Inflammatory macrophage (primary cell): ENCODE data around the gene C12orf50.
"Not testable (repeated sequence)": the region's sequence is repeated elsewhere in the genome, so short reads cannot be mapped to it uniquely, and the experiment has no call there.

Experiments
- DNase-seq, 2 donors: peaks; one replicate each; pipeline ENCODE4 v3.0.0-alpha.2; 2020 to 2022
- total RNA-seq, 18 experiments: gene quantifications; one replicate each; lab custom pipeline; 2026; ENCODE audit warnings: mixed read lengths in 6 of 18, inconsistent platforms in 2 of 18; lab: John Stamatoyannopoulos, UW

Gene C12orf50
- total RNA-seq = 0 to 0.38 (median 0.04) reads per million in 18 experiments

- DNase-seq = no peak
Observed at GRCh38 chr12:88029093-88029665, at the start of gene C12orf50. TSS of gene C12orf50 (minus strand) at chr12:88029401. CDS start at chr12:88026962, 2,439 bp downstream.

- no peak for DNase-seq
Observed at GRCh38 chr12:88067301-88067700, 38.1 kb upstream of the C12orf50 start.

GRCh38 chr12:88063375-88063774 lies 34.2 kb upstream of the C12orf50 start:
- DNase-seq = no peak

DNA sequence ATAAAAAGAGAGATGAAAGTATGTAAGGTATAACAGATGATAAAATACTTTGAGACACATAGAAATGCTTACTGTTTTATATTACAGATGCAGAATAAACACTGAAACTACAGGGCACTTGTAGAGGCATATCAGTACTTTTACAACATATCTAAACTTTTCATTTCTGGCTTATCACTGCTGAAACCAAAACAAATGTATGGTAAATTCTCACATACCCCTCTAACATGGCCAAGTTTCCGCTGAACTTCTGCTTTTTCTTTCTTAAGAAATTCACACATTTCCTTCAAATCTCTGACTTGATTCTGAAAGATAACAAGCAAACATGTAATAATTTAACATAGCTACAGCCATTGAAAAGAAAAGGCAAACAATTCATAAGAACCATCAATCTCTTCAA lies 33.3 kb upstream of the C12orf50 start:
- DNase-seq = peak in 1 of 2 donors; percentile 4

DNA sequence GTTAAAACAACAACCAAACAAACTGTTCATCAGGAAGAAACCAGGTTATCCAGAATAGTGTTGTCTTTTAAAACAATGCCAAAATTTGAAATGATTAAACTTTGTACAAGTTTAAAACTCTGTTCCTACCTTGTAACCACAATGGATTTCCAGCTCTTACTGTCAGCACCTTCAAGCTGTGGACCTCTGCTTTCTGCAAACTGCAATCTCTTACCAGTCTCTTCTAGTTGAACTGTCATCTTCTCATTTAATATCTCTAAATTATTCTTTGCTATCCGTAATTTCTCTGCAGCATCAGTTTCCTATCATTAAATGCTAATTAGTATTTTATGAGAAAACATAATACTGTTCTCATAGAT lies 29.5 kb upstream of the C12orf50 start:
- DNase-seq = no peak

GRCh38 chr12:88057994-88058718 lies 29.0 kb upstream of the C12orf50 start:
- no peak for DNase-seq

DNA sequence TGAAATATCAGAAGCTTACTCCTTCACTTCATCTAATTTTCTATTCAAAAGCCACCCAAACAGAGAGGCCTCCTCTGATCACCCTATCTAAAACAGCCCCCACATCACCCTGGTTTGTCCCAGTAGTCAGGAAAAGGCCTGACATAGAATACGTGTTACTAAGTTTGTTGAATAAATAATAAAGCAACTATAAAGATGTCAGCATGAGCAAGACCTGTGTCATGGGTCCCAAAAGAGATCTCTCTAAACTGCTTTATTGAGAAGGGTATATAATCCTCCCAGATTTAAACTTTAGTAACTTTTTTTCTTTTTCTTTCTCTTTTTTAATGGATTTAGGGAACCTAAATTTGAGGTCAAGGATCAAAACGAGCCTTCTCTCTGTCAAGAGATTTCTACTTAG lies 27.4 kb upstream of the C12orf50 start:
- DNase-seq = no peak

- DNase-seq = no peak
Observed at GRCh38 chr12:88052686-88053085, 23.5 kb upstream of the C12orf50 start.

GRCh38 chr12:88044035-88044434 lies 14.8 kb upstream of the C12orf50 start:
- DNase-seq = no peak

DNA sequence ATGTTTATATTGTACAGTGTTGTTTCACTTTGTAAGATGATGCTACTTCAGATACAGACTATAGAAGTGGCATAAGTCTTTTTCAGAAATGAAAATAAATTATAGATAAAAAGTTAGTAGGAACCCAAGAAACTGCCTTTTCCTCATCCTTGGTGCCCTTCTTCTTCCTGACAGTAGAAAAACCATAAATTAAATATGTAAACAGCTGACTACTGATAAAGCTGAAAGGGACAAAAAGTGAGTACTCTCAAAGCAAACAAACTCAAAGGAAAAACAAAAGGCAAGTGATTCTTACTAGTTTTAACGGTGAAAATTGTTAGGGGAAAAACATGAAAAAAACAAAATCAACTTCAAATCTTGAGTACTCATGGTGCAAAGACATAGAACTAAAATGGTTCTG lies 8.6 kb upstream of the C12orf50 start:
- no peak for DNase-seq

DNA sequence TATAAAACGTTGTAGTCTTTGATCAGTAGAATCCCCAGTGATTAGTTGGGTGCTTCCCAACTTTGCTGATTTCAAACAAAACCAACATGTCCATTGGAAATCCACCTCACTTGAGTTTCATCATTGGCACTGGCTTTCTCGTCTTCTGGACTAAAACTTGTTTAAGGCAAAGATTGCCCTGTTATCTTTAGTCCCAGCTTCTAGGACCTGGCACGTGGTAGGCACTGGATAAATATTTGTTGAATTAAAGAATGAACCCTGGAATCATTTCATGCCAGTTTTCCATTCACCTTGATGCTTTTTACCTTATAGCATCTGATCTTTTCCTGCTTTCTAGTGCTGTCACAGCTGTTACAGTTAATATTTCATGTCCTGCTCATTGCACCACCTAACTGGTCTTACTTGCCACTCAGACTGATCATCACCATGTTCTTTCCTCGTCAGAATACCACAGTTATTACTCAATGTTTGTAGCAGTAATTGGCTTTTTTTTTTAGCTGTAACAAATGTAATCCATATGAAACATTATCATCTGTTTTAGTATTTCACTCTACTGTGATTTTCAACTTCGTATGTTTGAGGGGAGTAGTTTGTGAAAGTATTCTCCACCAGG lies 7.3 kb upstream of the C12orf50 start:
- no peak for DNase-seq

DNA sequence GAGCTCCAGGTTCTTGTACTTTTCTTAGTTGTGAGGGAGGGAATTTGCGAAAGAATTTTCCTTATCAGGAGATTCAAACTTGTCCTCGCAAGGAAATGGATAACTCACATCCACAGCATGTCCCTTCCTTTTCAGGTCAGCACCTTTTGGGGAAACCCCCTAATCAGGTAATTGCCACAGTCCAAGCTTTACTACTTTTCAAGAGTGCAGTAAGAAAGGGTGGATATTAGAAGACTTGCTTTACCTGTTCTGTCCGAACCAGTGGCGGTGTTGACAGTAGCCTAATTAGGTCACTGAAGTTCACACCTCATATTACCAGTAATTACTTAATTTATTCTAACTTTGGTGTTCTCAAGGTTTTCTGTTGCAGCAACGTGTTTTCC lies 6.7 kb upstream of the C12orf50 start:
- DNase-seq = no peak

- DNase-seq = peak; percentile 78 to 85
Observed at GRCh38 chr12:88035271-88035906, 6.2 kb upstream of the C12orf50 start.

DNA sequence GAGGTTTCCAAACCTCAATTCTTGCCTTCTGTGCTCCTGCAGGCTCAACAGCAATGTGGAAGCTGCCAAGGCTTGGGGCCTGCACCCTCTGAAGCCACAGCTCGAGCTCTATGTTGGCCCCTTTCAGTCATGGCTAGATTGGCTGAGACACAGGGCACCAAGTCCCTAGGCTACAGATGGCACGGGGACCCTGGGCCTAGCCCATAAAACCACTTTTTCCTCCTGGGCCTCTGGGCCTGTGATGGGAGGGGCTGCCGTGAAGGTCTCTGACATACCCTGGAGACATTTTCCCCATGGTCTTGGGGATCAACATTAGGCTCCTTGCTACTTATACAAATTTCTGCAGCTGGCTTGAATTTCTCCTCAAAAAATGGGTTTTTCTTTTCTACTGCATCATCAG lies 2.0 kb upstream of the C12orf50 start:
- not testable (repeated sequence) for DNase-seq

GRCh38 chr12:88026196-88026595 lies 3.0 kb downstream of the C12orf50 start:
- no peak for DNase-seq

DNA sequence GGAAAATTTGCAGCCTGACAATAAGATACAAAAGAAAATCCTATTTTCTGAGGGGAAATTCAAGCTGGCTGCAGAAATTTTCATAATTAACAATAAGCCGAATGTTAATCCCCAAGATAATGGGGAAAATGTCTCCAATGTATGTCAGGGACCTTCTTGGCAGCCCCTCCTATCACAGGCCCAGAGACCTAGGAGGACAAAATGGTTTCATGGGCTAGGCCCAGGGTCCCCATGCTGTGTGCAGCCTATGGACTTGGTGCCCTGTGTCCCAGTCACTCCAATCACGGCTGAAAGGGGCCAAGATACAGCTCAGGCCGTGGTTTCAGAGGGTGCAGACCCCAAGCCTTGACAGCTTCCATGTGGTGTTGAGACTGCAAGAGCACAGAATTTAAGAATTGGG lies 11.2 kb downstream of the C12orf50 start:
- no peak for DNase-seq

- DNase-seq = no peak
Observed at GRCh38 chr12:88015825-88016224, 13.4 kb downstream of the C12orf50 start.

- no peak for DNase-seq
Observed at GRCh38 chr12:88011755-88012154, 17.4 kb downstream of the C12orf50 start.

DNA sequence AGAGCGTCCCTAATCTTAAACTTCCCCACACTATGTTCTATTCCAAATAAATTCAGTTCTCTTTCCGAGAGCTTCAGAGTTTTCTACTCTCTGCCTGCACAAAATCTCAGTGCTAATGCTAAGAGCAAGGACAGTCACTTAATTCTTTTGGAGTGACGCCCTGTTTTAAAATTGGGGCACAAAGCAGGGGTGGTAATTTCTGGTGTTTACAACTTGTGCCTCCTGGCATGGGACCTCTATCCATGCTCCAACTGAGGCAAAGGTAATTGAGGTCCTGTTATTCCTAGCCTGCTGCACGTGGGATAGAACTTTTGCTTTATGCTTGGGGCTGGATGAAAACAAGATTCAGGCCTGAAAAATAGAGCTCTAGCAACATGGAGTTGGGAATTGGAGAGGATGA lies 22.9 kb downstream of the C12orf50 start:
- DNase-seq = no peak

DNA sequence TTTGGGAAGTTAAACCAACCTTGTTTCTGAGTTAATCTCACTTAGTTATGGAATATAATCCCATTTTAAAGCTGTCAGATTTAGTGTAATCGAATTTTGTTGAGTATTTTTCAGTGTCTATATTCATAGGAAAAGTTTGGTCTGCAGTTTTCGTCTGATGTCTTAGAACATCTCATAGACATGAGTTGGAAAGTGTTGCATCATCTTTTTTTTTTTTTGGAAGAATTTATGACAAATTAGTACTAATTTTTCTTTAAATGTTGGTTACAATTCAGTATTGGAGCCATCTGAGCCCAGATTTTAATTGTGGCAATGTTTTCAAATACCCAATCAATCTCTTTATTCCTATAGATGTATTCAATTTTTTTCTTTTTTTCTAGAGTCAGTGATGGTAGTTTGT lies 27.9 kb downstream of the C12orf50 start:
- DNase-seq = no peak

GRCh38 chr12:87995581-87996178 lies 33.5 kb downstream of the C12orf50 start:
- peak; percentile 51 to 66 for DNase-seq

GRCh38 chr12:87991483-87991882 lies 37.7 kb downstream of the C12orf50 start:
- no peak for DNase-seq

DNA sequence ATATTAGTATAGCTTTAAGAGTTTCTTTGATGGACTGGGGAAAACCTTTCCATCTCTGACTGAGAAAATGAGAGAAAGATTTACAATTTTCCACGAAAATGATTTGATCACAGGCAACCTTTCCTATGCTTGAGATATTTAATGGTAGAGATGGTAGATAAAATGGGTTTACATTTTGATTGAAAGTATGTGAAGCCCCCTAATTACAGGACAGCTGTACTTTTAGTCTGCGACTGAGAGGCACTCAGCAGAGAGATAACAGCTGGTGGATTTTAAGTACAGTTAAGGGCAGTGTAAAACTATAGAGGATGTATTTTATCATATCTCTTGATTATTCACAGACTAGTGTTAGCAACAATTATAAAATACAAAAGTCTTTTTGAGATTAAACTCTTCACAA lies 40.7 kb downstream of the C12orf50 start:
- DNase-seq = no peak
